HEK293 (cell line): ENCODE data around the gene SPINT2.

ENCODE experiments used
- AEBP2 ChIP-seq: fragments of 450-650 bp; formaldehyde crosslinking; IDR thresholded peaks from 2 replicates; pipeline ENCODE4 v1.5.1; 2016; ENCODE audit warnings: missing biosample characterization, missing genetic modification characterization, borderline replicate concordance
- ATF2 ChIP-seq: fragments of 450-650 bp; formaldehyde crosslinking; IDR thresholded peaks from 2 replicates; pipeline ENCODE4 v1.5.1; 2016; ENCODE audit warnings: missing biosample characterization, missing genetic modification characterization, low read depth
- CTCF ChIP-seq: fragments of 450-650 bp; formaldehyde crosslinking; IDR thresholded peaks from 2 replicates; pipeline ENCODE4 v1.5.1; 2016; ENCODE audit warnings: missing biosample characterization, missing genetic modification characterization
- GLIS2 ChIP-seq: fragments of 450-650 bp; formaldehyde crosslinking; IDR thresholded peaks from 2 replicates; pipeline ENCODE4 v1.5.1; 2016; ENCODE audit warnings: missing biosample characterization, missing genetic modification characterization
- HOXD13 ChIP-seq: sonication (generic); formaldehyde crosslinking; IDR thresholded peaks from 2 replicates; pipeline ENCODE4 v1.8.0; 2022; ENCODE audit warnings: missing genetic modification reagents, borderline replicate concordance
- KLF10 ChIP-seq: fragments of 450-650 bp; IDR thresholded peaks from 2 replicates; pipeline ENCODE4 v1.5.1; 2018; ENCODE audit warnings: missing biosample characterization, mild to moderate bottlenecking, missing genetic modification characterization
- PRDM6 ChIP-seq: fragments of 450-650 bp; formaldehyde crosslinking; IDR thresholded peaks from 2 replicates; pipeline ENCODE4 v1.5.1; 2017; ENCODE audit warnings: missing biosample characterization, missing genetic modification characterization
- WT1 ChIP-seq: fragments of 450-650 bp; formaldehyde crosslinking; IDR thresholded peaks from 2 replicates; pipeline ENCODE4 v1.5.1; 2016; ENCODE audit warnings: missing biosample characterization, missing genetic modification characterization
- YY2 ChIP-seq: fragments of 450-650 bp; formaldehyde crosslinking; IDR thresholded peaks from 2 replicates; pipeline ENCODE4 v1.5.1; 2016; ENCODE audit warnings: missing biosample characterization, missing genetic modification characterization
- ZBTB48 ChIP-seq: fragments of 450-650 bp; formaldehyde crosslinking; IDR thresholded peaks from 2 replicates; pipeline ENCODE4 v1.5.1; 2016; ENCODE audit warnings: missing biosample characterization, missing genetic modification characterization
- ZEB2 ChIP-seq: fragments of 450-650 bp; formaldehyde crosslinking; IDR thresholded peaks from 2 replicates; pipeline ENCODE4 v1.5.1; 2016; ENCODE audit warnings: missing biosample characterization, missing genetic modification characterization
- ZFP37 ChIP-seq: fragments of 450-650 bp; formaldehyde crosslinking; IDR thresholded peaks from 2 replicates; pipeline ENCODE4 v1.5.1; 2016; ENCODE audit warnings: missing biosample characterization, missing genetic modification characterization
- ZIC2 ChIP-seq: fragments of 450-650 bp; formaldehyde crosslinking; IDR thresholded peaks from 2 replicates; pipeline ENCODE4 v1.5.1; 2016; ENCODE audit warnings: missing biosample characterization, missing genetic modification characterization
- ZNF114 ChIP-seq: fragments of 450-650 bp; formaldehyde crosslinking; IDR thresholded peaks from 2 replicates; pipeline ENCODE4 v1.5.0; 2017; ENCODE audit warnings: missing biosample characterization, missing genetic modification characterization
- ZNF133 ChIP-seq: fragments of 450-650 bp; formaldehyde crosslinking; IDR thresholded peaks from 2 replicates; pipeline ENCODE4 v1.5.1; 2016; ENCODE audit warnings: missing biosample characterization, missing genetic modification characterization
- ZNF214 ChIP-seq: fragments of 450-650 bp; formaldehyde crosslinking; IDR thresholded peaks from 2 replicates; pipeline ENCODE4 v1.5.1; 2017; ENCODE audit warnings: missing biosample characterization, mild to moderate bottlenecking, missing genetic modification characterization, borderline replicate concordance
- ZNF311 ChIP-seq: fragments of 450-650 bp; formaldehyde crosslinking; IDR thresholded peaks from 2 replicates; pipeline ENCODE4 v1.5.1; 2017; ENCODE audit warnings: missing biosample characterization, missing genetic modification characterization, borderline replicate concordance
- ZNF433 ChIP-seq: fragments of 450-650 bp; formaldehyde crosslinking; IDR thresholded peaks from 2 replicates; pipeline ENCODE4 v1.5.1; 2016; ENCODE audit warnings: missing biosample characterization, missing genetic modification characterization, low read depth
- ZNF473 ChIP-seq: fragments of 450-650 bp; formaldehyde crosslinking; IDR thresholded peaks from 2 replicates; pipeline ENCODE4 v1.5.1; 2017; ENCODE audit warnings: missing biosample characterization, missing genetic modification characterization
- ZNF560 ChIP-seq: fragments of 450-650 bp; formaldehyde crosslinking; IDR thresholded peaks from 2 replicates; pipeline ENCODE4 v1.5.1; 2017; ENCODE audit warnings: missing biosample characterization, missing genetic modification characterization, borderline replicate concordance
- ZNF571 ChIP-seq: fragments of 450-650 bp; formaldehyde crosslinking; IDR thresholded peaks from 2 replicates; pipeline ENCODE4 v1.5.0; 2017; ENCODE audit warnings: missing biosample characterization, missing genetic modification characterization
- ZNF626 ChIP-seq: fragments of 450-650 bp; sonication (Bioruptor Pico); formaldehyde crosslinking; IDR thresholded peaks from 2 replicates; pipeline ENCODE4 v1.5.1; 2018; ENCODE audit warnings: missing biosample characterization, missing genetic modification characterization, inconsistent platforms
- ZNF645 ChIP-seq: fragments of 450-650 bp; formaldehyde crosslinking; IDR thresholded peaks from 2 replicates; pipeline ENCODE4; 2016; ENCODE audit warnings: missing biosample characterization, missing genetic modification characterization
- ZNF654 ChIP-seq: fragments of 450-650 bp; formaldehyde crosslinking; IDR thresholded peaks from 2 replicates; pipeline ENCODE4 v1.5.1; 2016; ENCODE audit warnings: low read depth, missing biosample characterization, missing genetic modification characterization
- ZNF692 ChIP-seq: fragments of 450-650 bp; formaldehyde crosslinking; IDR thresholded peaks from 2 replicates; pipeline ENCODE4 v1.5.1; 2016; ENCODE audit warnings: missing biosample characterization, missing genetic modification characterization
- ZNF830 ChIP-seq: fragments of 450-650 bp; IDR thresholded peaks from 2 replicates; pipeline ENCODE4 v1.5.0; 2018; ENCODE audit warnings: missing biosample characterization, missing genetic modification characterization, low read depth, mild to moderate bottlenecking, moderate library complexity
- ZSCAN16 ChIP-seq: fragments of 450-650 bp; formaldehyde crosslinking; IDR thresholded peaks from 2 replicates; pipeline ENCODE4 v1.5.1; 2016; ENCODE audit warnings: missing biosample characterization, missing genetic modification characterization
- ZXDB ChIP-seq: fragments of 450-650 bp; formaldehyde crosslinking; IDR thresholded peaks from 2 replicates; pipeline ENCODE4 v1.5.1; 2016; ENCODE audit warnings: missing biosample characterization, missing genetic modification characterization

The SPINT2 gene

GRCh38 chr19:38264486-38265212 lies at the start of gene SPINT2 (continued):
- TF ChIP-seq ZNF626 (tag by site-specific recombination), result no peak
- TF ChIP-seq ZSCAN16 (tag by site-specific recombination), result no peak; the same call in 1 of the 2 replicates
- peak; percentile 85 for TF ChIP-seq GLIS2
- peak; percentile 90 for TF ChIP-seq ZXDB (tag by site-specific recombination)
- peak; percentile 75; the same call in 1 of the 2 replicates for TF ChIP-seq ZFP37 (tag by site-specific recombination)
- TF ChIP-seq ZNF214 (tag by site-specific recombination), result no peak
- no peak for TF ChIP-seq ATF2 (tag by site-specific recombination)
- TF ChIP-seq ZNF311 (tag by site-specific recombination), result no peak
- no peak for TF ChIP-seq ZNF433 (tag by site-specific recombination)
- no peak for TF ChIP-seq HOXD13 (CRISPR knock-in tag)
- TF ChIP-seq CTCF (tag by site-specific recombination), result peak; percentile 44; the same call in 1 of the 2 replicates
- no peak for TF ChIP-seq PRDM6 (tag by site-specific recombination)
- no peak for TF ChIP-seq ZNF571
- TF ChIP-seq ZNF654 (tag by site-specific recombination), result no peak
- TF ChIP-seq ZNF830, result no peak
- TF ChIP-seq KLF10 (tag by site-specific recombination), result peak; percentile 71; the same call in 1 of the 2 replicates
- peak; percentile 86 for TF ChIP-seq ZNF692 (tag by site-specific recombination)
- no peak for TF ChIP-seq ZNF645 (tag by site-specific recombination)
- no peak for TF ChIP-seq ZNF560 (tag by site-specific recombination)
- TF ChIP-seq ZIC2 (tag by site-specific recombination), result peak; percentile 74; the same call in 1 of the 2 replicates
- TF ChIP-seq ZNF114 (tag by site-specific recombination), result no peak
- TF ChIP-seq ZNF473, result no peak
- peak; percentile 14; the same call in 1 of the 2 replicates for TF ChIP-seq ZBTB48 (tag by site-specific recombination)
- TF ChIP-seq ZEB2 (tag by site-specific recombination), result peak; percentile 95
- TF ChIP-seq YY2 (tag by site-specific recombination), result peak; percentile 82
- no peak; the same call in none of the 2 replicates for TF ChIP-seq WT1 (tag by site-specific recombination)
- TF ChIP-seq AEBP2 (tag by site-specific recombination), result no peak
- TF ChIP-seq ZNF133 (tag by site-specific recombination), result 0 out of 2 replicates have a peak, but pooled peaks have one; percentile 32
- TF ChIP-seq, all 188 proteins: peak for 66
